Type B pancreatic cell (in vitro differentiated cells): ENCODE results near the gene DCAKD. TPM values are rescaled to one million over a fixed set of nuclear protein-coding genes. Genes with fewer than 3 reads are reported as not detected.

Experiments
- DNase-seq: peaks from one replicate; pipeline ENCODE4 v3.0.0; 2021; ENCODE audit warnings: mixed read lengths; ENCODE audit not compliant: unreplicated experiment; ENCODE audit errors: extremely low spot score
- H3K27ac Mint-ChIP-seq: 2 replicates; pipeline ENCODE4 v1.8.0; 2021; ENCODE audit warnings: mild to moderate bottlenecking, mixed read lengths
- H3K27me3 Mint-ChIP-seq: 2 replicates; pipeline ENCODE4 v1.8.0; 2021; ENCODE audit warnings: mixed read lengths
- H3K36me3 Mint-ChIP-seq: 2 replicates; pipeline ENCODE4 v1.8.0; 2021; ENCODE audit warnings: mixed read lengths
- H3K4me1 Mint-ChIP-seq: one replicate; pipeline ENCODE4 v1.8.0; 2021; ENCODE audit warnings: mixed read lengths; ENCODE audit not compliant: unreplicated experiment
- H3K4me3 Mint-ChIP-seq: 2 replicates; pipeline ENCODE4 v1.8.0; 2021; ENCODE audit warnings: mild to moderate bottlenecking, mixed read lengths
- H3K9me3 Mint-ChIP-seq: 2 replicates; pipeline ENCODE4 v1.8.0; 2021; ENCODE audit warnings: mixed read lengths
- CTCF ChIP-seq: fragments of 200-600 bp; sonication (generic); conservative IDR thresholded peaks from 2 replicates; pipeline ENCODE4 v1.5.0; 2021; ENCODE audit warnings: antibody characterized with exemption, mild to moderate bottlenecking
- total RNA-seq: library from RNA; stranded (reverse); gene quantifications from 2 replicates; pipeline ENCODE4 v1.2.1, GENCODE V29; 2021; ENCODE audit warnings: low replicate concordance

DCAKD gene
- total RNA-seq, 1 donor from 2014 or later, result 57.5 TPM

GRCh38 chr17:44988044-44988942 is 63.1 kb downstream of the DCAKD start:
- H3K27ac Mint-ChIP-seq, result no peak overlapping the region
- no peak for DNase-seq
- no peaks in the 10 kb centered on the region for H3K36me3 Mint-ChIP-seq
- no peaks in the 10 kb centered on the region for H3K9me3 Mint-ChIP-seq
- peaks cover 31% of the 10 kb centered on the region for H3K27me3 Mint-ChIP-seq
- TF ChIP-seq CTCF, result no peak
- no peak overlapping the region for H3K4me3 Mint-ChIP-seq
- peaks cover 4% of the 10 kb centered on the region for H3K4me1 Mint-ChIP-seq

- DNase-seq, result no peak
- Mint-ChIP-seq H3K27ac (no peak overlapping the region), H3K36me3 (no peaks in the 10 kb centered on the region), H3K9me3 (no peaks in the 10 kb centered on the region), H3K27me3 (peaks cover 52% of the 10 kb centered on the region), H3K4me3 (no peak overlapping the region), H3K4me1 (peaks cover 16% of the 10 kb centered on the region)
- TF ChIP-seq CTCF, result no peak
Measured at GRCh38 chr17:44983563-44983962, 67.9 kb downstream of the DCAKD start.

- Mint-ChIP-seq H3K4me3 (no peak overlapping the region), H3K27me3 (peaks cover 56% of the 10 kb centered on the region), H3K36me3 (no peaks in the 10 kb centered on the region), H3K4me1 (peaks cover 22% of the 10 kb centered on the region), H3K9me3 (no peaks in the 10 kb centered on the region), H3K27ac (no peak overlapping the region)
- no peak for DNase-seq
- no peak for TF ChIP-seq CTCF
Measured at GRCh38 chr17:44982113-44982702, 69.2 kb downstream of the DCAKD start.

- no peaks in the 10 kb centered on the region for H3K36me3 Mint-ChIP-seq
- H3K27me3 Mint-ChIP-seq, result peaks cover 57% of the 10 kb centered on the region
- peak overlapping the region; percentile 4 for H3K27ac Mint-ChIP-seq
- H3K9me3 Mint-ChIP-seq, result no peaks in the 10 kb centered on the region
- H3K4me3 Mint-ChIP-seq, result peak overlapping the region; percentile 40
- TF ChIP-seq CTCF, result no peak
- no peak for DNase-seq
- peaks cover 22% of the 10 kb centered on the region for H3K4me1 Mint-ChIP-seq
Measured at GRCh38 chr17:44981221-44981968, 70.0 kb downstream of the DCAKD start.

GRCh38 chr17:44979426-44979995 is 71.9 kb downstream of the DCAKD start:
- TF ChIP-seq CTCF, result no peak
- no peak overlapping the region for H3K27ac Mint-ChIP-seq
- peaks cover 22% of the 10 kb centered on the region for H3K4me1 Mint-ChIP-seq
- H3K9me3 Mint-ChIP-seq, result no peaks in the 10 kb centered on the region
- peak overlapping the region; percentile 34 for H3K4me3 Mint-ChIP-seq
- H3K27me3 Mint-ChIP-seq, result peaks cover 58% of the 10 kb centered on the region
- H3K36me3 Mint-ChIP-seq, result no peaks in the 10 kb centered on the region
- DNase-seq, result no peak
